ENCODE measurements around the gene CPNE8.

The CPNE8 gene

GRCh38 chr12:38892976-38893375, 12.4 kb downstream of the CPNE8 start:
- no peak for DNase-seq

- DNase-seq: no peak
Observed at GRCh38 chr12:38892087-38892786, 13.2 kb downstream of the CPNE8 start.

DNA sequence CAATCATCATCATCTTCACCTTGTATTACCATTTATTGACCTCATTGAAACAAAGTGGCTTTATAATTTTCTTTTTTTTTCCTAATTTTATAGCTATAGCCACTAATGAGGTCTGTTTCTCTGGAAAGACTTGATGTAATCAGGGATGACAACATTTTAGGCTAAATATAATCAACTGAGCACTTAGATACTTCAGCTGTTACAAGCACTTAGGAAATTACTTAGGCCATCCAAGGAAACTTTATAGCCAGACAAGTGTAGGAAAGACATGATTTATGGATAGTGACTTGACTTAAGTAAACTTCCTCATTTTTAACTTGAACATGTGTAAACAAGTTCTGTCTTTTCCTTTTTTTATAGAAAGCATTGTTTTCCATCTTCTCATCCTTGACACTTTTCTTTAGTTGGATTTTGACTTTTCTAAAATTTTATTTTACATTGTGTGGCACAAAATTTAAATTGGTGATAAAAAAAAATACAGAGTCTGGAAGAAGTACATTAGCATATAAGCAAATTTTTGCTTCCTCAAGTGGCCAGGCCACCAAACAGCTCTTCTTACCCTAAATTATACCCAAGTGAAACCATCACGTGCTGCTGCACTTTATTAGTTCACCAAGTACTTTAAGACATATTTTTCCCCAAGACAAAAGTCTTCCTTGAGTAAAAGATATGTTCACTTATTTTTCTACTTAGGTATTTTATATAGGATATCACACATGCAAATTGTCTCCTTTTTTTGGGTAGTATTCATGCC, 15.1 kb downstream of the CPNE8 start:
- DNase-seq: no peak

DNA sequence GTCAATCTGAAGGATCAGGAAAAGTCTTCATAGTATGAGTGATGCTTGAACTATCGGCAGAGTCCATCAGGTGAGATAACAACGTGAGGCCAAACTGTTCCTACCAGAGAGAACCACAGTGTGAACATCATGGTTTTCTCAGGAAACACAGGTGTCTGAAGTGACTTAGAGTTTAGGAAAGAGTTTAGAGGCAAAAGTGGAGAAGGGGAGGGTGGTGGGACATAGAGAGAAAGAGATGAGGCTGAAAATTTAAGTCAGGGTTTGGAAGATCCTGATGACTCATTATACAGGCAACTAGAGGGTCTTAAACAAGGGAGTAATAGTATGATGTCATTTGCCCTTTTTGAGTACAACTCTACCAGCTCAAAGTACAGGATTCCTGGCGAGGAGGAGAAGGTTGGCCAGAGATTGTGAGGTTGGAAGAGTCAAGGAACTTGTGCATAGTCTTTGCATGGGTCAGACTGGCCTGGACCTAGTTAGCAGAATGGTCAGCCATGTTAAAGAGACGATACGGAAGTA, 16.0 kb downstream of the CPNE8 start:
- DNase-seq: no peak

DNA sequence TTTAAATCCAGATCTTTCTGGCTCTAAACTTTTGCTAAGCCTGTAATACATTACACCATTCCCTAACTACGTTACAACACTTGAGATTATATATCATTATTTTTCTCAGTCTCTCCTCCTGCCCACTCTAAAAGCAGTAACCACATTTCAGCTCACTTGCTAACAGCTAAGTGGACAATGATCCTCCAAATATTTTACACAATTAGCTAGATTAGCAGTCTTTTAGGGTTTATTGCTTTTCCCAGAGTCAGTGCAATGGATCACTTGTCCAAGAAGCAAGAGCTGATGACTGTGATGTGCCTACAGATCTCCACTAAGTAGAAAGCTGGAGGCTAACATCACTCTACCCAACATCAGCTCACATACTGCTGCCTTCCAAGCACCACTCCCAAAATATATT, 17.6 kb downstream of the CPNE8 start:
- DNase-seq: no peak

DNA sequence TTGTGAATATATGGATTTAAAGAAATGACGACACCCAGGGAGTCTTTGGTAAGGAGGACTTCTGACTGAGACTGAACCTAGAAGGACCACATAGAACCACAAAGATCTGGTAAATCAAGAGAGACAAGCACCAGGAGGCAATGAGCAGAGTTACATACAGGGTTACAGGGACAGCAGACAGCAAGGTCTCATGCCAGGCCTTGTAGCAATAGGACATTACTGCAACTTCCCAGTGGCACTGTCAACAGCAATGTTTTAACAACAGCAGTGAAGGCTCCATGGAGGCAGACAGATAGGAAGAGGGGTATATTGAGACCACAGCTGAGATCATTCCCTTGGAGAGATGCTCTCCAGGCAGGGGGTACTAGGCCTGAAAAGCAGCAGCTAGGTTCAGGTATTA, 18.5 kb downstream of the CPNE8 start:
- DNase-seq: no peak

GRCh38 chr12:38886064-38886463, 19.3 kb downstream of the CPNE8 start:
- no peak for DNase-seq

DNA sequence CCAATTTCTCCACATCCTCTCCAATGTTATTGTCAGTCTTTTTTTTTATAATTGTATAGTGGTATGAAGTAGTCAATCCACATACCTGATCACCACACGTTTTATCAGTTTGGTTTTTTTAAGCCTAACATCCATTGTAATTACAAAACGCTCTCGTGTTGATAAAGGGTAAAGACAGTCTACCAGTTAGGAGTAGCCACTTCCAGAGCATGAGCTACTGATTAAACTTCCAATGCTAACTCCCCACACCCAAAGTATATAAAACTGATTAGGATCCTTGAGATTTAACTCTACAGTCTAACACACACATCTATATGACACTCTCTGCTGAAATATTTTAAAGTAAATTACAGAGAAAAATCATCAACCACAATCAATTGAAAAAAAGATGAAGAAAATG, 20.7 kb downstream of the CPNE8 start:
- DNase-seq: no peak

DNA sequence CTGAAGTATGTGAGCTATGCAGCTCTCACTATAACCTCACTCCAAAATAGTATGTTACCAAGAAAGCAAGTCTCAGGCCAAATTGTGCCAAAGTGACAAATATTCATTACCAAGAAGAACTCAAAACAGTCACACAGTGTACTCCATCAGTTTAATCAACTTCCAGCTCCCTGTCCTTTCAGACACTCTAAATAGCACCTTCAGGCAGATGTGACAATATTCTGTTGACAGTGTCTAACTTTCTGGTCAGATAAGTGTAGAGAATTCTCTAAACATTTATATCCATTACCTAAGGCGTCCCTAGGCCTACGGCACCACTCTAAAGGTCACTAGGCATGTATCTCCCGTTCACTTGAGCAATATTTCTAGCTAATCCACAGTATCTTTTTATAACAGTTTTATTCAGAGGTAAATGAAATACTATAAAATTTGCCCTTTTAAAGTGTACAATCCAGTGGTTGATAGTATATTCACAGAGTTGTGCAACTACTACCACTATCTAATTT, 21.7 kb downstream of the CPNE8 start:
- no peak for DNase-seq

- no peak for DNase-seq
Observed at GRCh38 chr12:38880288-38880687, 25.1 kb downstream of the CPNE8 start.

DNA sequence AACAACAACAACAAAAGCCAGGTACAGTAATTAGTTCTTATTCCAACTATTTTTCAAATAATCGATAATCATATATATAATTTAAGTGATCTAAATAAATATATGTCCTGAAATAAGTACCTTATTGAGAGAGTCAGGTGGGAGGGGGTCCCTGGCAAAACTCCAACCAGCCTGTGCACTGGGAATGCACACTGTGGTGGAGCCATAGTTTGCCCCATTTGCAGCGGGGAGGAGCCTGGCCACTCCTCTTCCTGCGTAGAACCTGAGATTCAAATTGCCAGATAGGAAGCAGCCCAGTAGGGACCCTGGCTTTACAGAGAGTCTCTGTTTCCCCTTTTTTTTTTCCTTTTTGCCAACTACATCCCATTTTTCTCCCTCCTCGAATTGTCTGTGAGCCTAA, 26.4 kb downstream of the CPNE8 start:
- DNase-seq: no peak

DNA sequence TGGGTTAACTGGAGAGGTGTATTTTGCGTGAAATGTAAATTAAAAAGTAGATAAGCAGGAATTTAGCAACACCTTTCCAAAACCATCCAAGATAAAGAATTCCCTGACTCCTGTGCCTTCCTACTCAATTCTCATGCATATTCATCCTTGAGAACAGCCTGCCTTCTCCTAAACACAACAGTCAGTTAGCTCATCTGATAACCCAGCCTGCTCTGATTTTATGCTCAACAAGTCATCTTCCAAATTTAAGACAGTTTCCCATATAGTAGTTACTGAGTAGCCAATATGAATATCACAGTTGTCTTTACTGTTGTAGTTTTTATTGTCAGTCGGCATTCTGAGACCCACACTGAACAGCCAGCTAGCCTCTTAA, 27.1 kb downstream of the CPNE8 start:
- no peak for DNase-seq

DNA sequence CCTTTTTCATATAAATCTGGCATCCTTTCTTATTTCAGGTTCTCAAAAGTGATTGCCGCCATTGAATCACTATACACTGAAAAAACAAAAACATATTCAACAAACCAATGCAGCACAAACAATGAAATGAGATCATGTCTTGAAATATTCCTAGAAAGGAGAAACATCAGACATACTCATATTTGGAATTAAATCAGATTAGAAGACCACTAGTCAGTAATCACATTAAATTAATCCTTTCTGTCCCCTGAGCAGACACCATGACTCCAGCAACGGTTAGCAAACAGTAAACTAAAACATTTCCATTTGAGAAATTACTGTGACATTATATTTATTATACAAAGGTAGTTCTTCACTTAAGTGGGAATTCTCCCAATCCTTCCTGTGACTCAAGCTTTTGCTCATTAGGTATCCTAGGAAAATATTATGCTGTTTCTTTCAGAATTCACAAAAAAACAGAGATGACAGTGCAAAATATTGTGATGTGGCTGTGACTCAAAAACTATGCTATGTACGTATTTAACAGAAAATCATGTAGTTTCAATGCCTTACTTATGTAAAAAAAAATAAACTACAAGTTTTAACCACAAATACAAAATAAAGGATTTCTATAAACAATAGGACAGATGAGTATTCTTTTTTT, 29.7 kb downstream of the CPNE8 start:
- no peak for DNase-seq

DNA sequence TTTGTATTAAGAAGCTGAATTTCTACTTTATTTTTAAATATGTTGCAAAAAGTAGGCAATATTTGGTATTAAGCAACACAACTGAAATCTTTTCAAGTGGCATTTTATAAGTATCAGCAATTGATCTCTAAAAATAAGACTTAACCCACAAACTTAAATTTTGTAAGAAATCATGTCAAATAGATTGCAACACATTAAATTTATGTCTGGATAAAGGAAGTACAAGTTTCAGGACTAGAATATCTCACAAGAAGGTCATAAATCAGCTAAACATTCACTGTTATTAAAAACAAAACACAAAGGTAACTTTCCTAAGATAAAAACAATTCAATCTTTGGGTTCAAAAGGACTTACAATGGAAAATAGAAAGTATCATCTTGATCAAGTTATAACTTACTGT, 32.8 kb downstream of the CPNE8 start:
- DNase-seq: no peak

GRCh38 chr12:38872156-38872555, 33.2 kb downstream of the CPNE8 start:
- DNase-seq: no peak

DNA sequence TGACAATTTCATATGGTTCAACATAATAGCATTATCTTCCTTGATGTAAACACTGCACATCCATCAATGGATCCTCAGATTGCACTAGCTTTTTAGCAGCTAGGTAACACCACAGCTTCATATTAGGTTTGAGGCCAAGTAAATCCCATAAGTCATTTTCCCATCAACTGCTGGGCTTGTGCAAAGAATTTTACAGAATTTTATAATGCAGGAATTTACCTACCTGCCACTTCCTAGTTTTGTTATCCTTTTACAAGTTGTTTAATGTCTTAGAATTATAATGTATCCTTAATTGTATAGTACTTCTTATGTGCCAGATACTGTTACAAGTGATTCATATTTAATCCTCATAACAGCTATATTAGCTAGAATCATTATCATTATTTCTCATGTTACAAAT, 36.4 kb downstream of the CPNE8 start:
- DNase-seq: no peak

GRCh38 chr12:38850461-38850860, 54.9 kb downstream of the CPNE8 start:
- no peak for DNase-seq

DNA sequence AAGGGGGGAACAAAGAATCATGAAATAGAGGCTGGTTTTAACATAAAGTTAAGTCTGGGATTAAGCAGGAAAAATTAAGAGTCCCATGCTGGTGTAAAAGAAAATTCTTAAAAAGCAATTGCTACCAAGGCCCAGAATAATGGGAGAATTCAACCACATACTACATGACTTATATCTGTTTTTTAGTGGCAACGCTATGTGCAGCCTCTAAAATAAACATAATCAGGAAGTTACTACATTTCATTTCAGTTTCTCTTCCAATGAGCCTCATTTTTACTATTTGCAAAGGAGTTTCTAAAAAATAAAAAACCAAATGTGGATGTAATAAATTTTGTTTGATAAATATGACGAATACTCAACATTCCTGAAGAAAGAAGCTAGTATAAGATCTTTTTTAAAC, 58.1 kb downstream of the CPNE8 start:
- DNase-seq: no peak

GRCh38 chr12:38844267-38844666, 61.1 kb downstream of the CPNE8 start:
- DNase-seq: no peak

GRCh38 chr12:38838056-38838850, 67.1 kb downstream of the CPNE8 start:
- no peak for DNase-seq

GRCh38 chr12:38831715-38832114, 73.7 kb downstream of the CPNE8 start:
- DNase-seq: no peak

- DNase-seq: no peak
Observed at GRCh38 chr12:38825006-38825405, 80.4 kb downstream of the CPNE8 start.

DNA sequence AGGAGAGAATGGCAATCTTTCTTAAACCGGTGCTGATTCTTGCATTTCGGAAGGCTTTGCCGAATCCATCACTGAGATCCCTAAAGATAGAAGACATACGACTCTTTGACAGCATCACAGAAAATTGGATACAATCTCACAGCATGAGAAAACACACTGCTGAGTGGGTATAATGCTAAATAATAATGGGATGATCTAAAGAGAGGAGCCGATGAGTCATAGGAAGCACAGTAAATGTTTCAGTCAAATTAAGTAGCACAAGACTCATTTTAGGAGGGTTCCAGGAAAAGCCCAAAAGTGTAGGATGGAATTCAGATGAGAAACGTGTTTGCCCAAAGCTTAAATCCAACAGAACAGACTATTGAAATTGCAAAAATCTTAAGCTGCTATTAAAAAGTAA, 81.7 kb downstream of the CPNE8 start:
- DNase-seq: no peak
